ENCODE data around the gene DESI1.
"Not testable (repeated sequence)": the region's sequence is repeated elsewhere in the genome, so short reads cannot be mapped to it uniquely, and the experiment has no call there.

Gene DESI1

DNA sequence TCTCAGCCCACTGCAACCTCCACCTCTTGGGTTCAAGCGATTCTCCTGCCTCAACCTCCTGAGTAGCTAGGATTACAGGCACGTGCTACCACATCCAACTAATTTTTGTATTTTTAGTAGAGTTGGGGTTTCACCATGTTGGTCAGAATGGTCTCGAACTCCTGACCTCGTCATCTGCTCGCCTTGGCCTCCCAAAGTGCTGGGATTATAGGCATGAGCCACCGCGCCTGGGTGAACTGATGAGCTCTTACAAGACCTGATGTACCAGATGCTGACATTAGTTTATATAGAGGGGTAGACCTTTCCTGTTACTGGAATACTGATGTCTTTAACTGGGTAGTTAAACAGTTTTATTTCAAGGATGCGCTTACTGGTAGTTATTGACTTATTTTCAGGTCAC is 13.8 kb upstream of the DESI1 start:
- not testable (repeated sequence) for DNase-seq (ENCODE audit: low read depth)

DNA sequence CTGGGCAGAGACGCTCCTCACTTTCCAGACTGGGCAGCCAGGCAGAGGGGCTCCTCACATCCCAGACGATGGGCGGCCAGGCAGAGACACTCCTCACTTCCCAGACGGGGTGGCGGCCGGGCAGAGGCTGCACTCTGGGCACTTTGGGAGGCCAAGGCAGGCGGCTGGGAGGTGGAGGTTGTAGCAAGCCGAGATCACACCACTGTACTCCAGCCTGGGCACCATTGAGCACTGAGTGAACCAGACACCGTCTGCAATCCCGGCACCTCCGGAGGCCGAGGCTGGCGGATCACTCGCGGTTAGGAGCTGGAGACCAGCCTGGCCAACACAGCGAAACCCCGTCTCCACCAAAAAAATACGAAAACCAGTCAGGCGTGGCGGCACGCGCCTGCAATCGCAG is 10.8 kb upstream of the DESI1 start:
- DNase-seq (ENCODE audit: low read depth), result not testable (repeated sequence)

DNA sequence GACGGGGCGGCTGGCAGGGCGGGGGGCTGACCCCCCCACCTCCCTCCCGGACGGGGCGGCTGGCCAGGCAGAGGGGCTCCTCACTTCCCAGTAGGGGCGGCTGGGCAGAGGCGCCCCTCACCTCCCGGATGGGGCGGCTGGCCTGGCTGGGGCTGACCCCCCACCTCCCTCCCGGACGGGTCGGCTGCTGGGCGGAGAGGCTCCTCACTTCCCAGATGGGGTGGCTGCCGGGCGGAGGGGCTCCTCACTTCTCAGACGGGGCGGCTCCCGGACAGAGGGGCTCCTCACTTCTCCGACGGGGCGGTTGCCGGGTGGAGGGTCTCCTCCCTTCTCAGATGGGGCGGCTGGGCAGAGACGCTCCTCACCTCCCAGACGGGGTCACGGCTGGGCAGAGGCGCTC is 10.3 kb upstream of the DESI1 start:
- not testable (repeated sequence) for DNase-seq (ENCODE audit: low read depth)

DNA sequence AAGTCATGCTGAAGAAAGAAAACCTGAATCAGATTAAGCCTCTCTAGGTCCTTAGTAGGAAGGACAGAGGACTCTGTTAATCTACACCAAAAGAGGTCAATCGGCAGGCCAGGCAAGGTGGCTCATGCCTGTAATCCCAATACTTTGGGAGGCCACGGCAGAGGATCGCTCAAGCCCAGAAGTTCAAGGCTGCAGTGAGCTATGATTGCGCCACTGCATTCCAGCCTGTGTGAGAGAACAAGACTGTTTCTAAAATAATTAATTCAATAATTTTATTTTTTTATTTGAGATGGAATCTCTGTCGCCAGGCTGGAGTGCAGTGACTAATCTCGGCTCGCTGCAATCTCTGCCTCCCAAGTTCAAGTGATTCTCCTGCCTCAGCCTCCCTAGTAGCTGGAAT is 4.7 kb upstream of the DESI1 start:
- DNase-seq (ENCODE audit: low read depth), result no peak

DNA sequence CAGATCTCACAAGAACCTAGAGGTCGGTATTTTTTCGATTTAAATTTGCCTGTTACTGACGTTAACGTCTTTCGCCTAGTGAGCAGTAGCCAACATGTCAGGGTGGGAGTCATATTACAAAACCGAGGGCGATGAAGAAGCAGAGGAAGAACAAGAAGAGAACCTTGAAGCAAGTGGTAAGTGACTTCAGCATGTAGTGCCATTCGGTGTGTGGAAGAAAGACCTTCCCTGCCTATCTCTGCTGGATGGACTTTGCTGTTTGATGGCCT is 1.0 kb upstream of the DESI1 start:
- DNase-seq (ENCODE audit: low read depth), result no peak

DNA sequence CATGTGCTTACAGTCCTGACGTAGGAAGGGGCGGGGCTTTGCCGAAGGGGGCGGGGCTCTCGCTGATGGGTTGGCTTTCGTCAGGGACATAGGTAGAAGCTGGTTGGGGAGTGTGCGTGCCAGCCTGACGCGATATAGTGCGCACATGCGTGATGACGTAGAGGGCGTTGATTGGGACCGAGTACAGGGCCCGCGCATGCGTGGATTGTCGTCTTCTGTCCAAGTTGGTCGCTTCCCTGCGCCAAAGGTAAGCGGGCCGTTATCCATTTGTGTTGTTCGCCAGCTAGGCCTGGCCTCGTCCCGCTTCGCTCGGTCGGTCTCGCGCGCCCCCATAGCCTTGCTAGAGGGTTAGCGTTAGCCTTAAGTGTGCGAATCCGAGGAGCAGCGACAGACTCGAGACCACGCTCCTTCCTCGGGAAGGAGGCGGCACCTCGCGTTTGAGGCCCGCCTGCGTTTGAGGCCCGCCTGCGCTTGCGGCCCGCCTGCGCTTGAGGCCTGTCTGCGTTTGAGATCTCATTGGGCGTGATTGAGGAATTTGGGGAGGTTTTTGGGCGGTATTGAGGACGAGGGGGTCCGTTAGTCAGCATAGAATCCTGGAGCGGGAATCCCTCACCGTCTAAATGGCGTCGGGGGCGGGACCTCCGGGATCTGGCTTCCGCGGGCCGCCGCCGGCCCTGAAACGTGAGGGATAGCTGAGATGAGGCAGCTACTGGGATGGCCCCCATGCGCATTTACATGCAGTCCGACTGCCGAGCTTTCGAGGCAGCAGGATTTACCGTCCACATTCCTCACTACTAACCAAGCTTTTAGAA is 462 bp upstream of the DESI1 start, which contains the start of gene XRCC6:
Gene XRCC6 (plus strand): TSS at position 197 of the 812 bp plus-strand sequence. CDS start 710 bp downstream, outside the sequence.
- DNase-seq (ENCODE audit: low read depth), result peak; percentile 99

DNA sequence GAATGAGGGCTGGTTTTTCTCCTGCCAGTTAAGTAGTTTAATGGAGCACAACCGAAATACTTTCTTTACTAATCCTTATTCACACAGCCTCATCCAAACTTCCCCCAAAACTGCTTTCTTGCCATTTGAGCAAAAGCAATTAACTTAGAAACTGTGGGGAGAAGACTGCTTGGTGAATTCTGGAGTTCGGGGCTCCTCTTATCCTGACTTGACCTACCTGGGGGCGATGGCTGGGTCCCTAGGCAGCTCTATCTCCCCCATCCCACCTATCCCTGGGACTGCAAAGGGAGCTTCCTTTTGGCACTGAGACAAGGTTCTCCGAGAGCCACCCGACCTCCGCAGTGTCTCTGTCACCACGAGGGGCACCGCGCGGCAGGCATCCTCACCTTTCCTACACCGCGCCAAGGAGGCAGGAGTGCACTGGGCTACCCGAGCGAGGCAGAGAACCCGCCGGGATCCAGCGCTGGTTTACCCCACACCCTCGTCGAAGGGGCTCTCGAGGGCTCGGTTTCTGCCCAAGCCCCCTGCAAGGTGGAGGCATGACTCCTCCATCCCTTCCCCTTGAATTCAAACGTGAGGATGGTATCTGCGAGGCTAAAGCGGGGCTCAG is 759 bp downstream of the DESI1 start:
- peak; percentile 19 for DNase-seq (ENCODE audit: low read depth)

DNA sequence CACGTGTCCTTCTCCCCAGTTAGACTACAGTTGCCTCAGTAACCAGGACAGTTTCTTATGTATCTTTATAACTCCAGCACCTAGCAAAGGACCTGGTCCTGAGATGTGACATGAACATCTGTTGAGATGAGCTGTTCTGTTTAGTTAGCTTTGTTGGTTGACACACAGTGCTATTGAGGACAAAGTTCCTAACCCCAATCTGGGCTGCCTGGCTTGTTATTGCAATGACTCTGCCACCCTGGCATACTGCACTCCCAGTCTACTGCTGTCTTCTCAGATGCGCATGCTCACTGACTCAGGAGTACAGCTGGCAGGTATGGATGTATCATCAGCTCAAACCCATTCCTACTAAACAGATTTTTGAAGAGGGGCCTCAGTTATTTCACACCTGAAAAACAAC is 7.4 kb downstream of the DESI1 start:
- no peak for DNase-seq (ENCODE audit: low read depth)

DNA sequence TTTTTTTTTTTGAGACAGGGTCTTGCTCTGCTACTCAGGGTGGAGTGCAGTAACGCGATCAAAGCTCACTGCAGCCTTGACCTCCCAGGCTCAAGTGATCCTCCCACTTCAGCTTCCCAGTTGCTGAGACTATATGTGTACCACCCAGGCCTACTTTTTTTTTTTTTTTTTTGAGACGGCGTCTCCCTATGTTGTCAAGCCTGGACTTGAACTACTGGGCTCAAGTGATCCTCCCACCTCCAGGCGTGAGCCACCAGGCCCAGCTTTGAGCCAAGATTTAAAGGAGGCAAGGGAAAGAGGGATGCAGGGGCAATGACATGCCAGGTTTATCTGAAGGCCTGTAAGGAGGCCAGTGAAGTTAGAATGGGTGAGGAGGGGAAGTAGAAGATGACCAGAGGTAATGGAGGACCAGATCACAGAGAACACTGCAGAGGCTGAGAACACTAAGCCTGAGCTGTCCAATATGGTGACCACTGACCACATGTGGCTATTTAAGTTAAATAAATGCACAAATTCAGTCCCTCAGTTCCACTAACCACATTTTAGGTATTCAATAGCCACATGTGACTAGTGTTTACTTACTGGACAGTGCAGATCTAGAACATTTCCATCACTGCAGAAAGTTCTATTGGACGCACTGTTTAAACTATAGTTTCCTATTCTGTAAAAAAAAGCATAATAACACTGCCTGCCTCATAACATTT is 8.1 kb downstream of the DESI1 start:
- no peak for DNase-seq (ENCODE audit: low read depth)

DNA sequence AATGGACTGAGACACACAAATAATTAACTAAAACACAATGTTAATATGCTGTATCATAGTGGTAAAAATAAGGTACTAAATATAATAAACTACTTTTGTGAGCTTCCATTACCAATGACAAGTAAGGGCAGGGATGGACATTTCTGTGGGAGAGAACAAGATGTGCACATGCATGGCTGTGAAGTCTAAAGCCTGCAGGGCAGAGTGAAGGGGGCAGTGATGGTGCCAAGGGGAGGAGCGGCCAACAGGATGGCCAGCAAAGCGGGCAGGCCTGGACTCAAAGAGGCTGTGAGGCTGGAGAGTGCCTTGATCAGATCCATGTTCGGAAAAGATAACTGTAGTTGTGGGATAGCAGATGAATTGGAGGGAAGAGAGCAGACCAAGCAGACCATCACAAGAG is 12.5 kb downstream of the DESI1 start:
- no peak for DNase-seq (ENCODE audit: low read depth)

DNA sequence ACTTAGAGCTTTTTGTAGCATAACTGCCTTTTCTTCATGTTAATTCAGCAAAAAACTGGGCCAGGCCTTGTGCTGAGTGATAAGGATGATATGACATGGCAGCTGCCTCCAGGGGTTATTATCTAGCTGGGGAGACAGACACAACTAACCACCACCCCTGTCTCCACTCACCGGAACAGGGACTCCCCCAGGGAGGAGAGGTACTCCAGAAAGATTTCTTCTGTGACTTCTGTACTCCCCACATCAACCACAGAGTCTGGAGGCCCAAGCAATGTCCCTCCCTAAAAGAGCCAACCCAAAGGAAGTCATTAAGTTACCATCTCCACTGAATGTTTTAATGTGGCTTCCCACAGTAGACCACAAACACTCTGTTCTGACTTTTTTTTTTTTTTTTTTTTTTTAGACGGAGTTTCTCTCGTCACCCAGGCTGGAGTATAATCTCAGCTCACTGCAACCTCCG is 16.9 kb downstream of the DESI1 start:
- DNase-seq (ENCODE audit: low read depth), result peak; percentile 21

DNA sequence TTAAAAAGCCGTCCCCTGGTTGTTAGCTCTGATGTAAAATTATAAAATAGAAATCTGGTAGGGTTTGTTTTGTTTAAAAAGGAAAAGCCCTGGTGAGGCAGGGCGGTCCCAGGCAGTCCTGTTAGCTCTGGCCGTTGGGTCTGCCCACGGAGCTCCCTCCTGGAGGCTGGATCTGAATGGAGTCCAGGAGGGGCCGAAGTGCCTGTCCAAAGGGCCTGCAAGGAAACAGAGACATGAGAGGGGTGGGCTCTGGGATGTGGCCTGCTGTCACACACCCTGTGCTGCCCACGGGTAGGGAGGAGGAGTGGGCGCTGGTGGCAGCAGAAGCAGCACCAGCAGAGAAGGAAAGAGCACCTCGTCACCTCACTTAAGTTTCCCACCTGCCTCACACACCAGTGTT is 19.9 kb downstream of the DESI1 start:
- no peak for DNase-seq (ENCODE audit: low read depth)

DNA sequence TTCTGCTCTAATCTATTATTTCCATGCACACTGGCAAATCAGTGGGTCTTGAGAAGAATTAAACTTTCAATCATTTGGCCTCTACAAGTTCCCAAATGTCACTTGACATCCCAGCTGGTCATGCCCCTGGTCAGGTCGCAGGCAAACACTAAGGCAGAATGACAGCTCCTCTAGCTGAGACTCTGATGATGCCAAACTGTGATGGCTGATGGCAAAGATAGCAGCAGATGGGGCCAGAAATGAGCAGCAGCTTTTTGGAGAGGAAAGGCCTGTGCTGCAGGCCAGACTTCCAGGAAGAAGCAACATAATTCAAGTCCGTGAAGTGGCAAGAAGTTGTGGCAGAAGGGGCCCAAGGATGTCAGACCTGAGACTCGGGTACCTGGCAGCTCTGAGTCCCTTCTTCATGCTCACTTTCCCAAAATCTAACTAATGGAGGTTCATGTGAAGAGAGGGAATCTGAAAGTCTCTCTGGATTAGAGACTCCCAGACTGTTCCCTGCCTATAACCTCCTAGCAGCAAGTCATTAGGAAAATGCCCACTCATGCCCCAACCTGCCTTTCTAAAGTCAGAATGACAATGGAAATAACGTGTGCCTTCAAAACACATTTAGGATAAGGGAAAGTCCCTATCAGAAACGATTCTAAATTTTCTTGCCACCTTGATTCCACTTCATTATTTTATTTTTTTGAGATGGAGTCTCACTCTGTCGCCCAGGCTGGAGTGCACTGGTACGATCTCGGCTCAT is 21.8 kb downstream of the DESI1 start:
- DNase-seq (ENCODE audit: low read depth), result no peak

DNA sequence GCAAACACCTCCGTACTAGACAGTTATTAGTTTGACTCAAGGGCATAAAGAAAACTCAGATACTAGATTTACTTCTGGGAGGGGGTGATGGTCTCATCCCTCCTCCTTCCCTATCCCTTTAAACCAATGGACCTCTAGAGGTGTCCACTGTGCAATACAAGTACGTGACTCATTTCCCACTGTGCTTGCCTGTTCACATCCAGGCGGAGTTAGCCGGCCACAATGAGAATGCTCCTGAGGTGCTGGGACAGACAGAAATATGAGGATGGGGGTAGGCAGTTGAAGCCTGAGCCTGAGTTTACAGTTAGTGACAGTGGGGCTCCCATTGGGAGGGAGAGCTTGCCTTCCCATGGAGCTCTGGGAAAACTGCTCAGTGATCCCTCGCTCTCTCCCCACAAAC is 22.8 kb downstream of the DESI1 start:
- DNase-seq (ENCODE audit: low read depth), result no peak

DNA sequence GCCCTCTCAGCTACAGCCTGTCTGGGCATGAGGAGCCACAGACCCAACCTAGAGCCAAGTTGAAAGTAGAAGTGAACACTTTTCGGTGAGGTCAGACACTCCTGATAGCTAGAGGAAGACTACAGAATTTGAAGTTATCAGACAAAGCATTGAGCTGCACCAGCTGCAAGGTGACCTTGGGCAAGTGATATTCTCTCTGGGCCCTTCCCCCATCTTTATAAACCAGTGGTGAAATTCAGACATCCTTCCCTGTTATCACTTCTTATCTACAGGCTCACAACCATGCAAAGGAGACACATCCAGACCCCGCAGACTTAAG is 23.2 kb downstream of the DESI1 start:
- no peak for DNase-seq (ENCODE audit: low read depth)

DNA sequence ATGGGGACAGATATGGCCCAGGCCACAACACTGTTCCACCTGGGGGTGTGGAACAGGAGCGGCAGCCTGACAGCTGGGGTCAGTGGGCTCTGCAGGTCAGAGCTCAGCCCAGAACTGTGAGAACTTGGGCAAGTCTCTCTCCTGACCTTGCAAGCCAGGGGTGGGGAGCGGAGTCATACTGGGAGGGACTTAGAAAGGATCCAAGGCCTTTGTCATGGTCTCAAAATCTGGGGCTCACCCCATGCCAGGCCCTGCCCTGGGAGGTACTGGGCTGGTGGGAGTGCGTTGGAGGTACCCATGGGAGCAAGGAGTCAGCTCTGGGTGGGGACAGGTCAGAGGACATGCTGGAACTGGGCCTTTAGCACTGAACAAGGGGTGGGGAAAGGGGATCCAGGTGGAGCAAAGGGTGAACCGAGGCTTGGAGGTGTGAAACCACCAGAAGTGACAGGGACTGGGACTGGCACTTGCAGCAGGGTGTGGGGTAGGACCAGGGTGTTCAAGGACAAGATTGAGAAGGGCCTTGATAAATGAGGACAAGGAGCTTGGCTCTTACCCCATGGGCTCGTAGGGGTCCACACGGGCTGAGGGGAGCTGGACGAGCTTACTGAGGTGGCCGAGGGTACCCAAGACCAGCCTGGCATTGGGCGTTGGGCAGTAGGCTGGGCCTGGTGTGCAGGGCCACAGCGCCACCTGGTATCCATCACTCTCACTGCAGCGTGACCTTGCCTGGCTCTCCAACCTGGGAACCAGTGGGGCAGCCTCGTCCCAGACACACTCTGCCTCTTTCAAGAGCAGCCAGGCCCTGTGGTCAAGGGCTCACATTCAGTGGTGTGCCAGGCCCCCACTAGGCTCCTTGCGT is 23.8 kb downstream of the DESI1 start:
- no peak for DNase-seq (ENCODE audit: low read depth)

DNA sequence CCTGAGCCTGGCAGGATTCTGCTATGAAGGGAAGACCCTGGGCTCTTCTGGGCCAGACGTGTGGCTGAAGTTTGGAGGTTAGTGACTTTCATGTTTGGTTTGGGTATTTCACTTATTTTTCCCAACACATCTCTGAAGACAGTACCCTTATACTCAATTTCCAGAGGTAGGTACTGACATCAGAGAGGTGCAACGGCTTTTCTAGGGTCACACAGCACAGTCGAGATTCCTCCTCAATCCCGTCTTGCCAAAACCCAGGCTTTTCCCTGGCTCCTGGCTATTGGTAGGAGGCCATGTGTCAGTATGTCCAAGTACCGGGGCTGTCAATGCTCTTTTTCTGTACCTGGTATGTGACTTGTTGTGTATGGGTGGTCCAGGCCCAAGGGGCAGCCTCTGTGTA is 25.1 kb downstream of the DESI1 start:
- DNase-seq (ENCODE audit: low read depth), result no peak

DNA sequence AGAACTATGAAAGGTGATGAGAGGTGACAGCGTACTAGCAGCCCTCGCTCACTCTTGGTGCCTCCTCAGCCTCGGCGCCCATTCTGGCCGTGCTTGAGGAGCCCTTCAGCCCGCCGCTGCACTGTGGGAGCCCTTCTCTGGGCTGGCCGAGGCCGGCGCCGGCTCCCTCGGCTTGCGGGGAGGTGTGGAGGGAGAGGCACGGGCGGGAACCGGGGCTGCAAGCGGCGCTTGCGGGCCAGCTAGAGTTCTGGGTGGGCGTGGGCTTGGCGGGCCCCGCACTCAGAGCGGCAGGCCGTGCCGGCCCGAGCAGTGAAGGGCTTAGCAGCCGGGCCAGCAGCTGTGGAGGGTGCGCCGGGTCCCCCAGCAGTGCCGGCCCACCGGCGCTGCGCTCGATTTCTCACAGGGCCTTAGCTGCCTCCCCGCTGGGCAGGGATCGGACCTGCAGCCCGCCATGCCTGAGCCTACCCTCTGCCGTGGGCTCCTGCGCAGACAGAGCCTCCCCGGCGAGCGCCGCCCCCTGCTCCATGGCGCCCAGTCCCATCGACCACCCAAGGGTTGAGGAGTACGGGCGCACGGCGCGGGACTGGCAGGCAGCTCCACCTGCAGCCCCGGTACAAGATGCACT is 27.4 kb downstream of the DESI1 start:
- not testable (repeated sequence) for DNase-seq (ENCODE audit: low read depth)

DNA sequence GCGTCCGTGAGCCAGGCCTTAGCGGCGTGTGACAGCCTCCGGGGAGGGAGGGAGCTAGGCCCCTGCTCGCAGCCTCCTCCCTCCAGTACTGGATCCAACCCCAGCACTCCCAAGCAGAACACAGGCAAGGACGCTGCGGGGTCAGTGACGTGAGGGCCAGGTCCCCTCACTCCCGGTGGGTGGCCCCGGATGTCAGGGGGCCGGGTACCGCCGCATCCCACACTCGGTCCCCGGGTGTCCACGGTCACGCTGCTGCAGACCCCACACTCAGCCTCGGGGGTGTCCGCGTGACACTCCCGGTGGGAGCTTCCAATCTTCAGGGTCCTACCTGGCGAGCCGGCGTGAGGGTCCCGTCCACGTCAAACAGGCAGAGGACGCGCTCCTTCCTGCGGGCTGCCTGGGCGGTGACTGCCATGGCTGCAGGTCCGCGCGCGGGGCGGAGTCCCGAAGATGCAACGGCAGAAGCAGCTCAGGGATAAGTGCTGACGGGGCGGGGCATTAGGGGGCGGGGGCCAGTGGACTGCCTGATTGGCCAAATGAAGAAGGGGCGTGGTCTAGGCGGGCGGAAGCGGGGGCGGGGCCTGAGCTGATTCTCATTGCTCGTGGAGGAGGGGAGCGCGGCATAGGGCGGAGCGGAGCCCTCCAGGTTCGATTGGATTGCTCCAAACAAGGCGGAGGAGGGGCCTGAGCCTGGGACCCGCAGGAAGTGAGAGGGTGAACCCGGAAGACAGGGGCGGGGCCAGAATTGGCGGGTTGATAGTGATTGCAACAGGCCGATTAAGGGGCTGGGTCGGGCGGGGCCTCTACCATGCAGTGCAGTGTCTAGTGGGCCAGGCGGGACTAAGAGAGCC is 31.2 kb downstream of the DESI1 start, which contains the start of gene PMM1:
Gene PMM1 (minus strand): TSS at position 450 of the 851 bp plus-strand sequence. CDS start 35 bp downstream, at position 415.
- peak; percentile 100 for DNase-seq (ENCODE audit: low read depth)

DNA sequence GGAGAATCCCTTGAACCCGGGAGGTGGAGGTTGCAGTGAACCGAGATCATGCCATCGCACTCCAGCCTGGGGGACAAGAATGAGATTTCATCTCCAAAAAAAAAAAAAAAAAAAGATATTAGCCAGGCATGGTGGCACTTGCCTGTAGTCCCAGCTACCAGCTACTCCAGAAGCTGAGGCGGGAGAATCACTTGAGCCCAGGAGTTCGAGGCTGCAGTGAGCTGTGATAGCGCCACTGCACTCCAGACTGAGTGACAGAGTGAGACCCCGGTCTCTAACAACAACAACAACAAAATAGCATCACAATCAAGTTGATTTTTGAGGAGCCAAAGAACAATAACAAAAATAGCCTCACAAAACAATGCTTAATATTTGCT is 33.5 kb downstream of the DESI1 start:
- DNase-seq (ENCODE audit: low read depth), result no peak

Data from stimulated activated CD8-positive, alpha-beta memory T cell treated with anti-CD3 and anti-CD28 coated beads, Interleukin-12 subunit alpha, Interleukin-12 subunit beta, amount 100 ng/mL, for 4 hours (primary cell).